Measurements from ENCODE around the gene FYB1.

- TF ChIP-seq TCF12 (IDR thresholded peaks at IDR 0.05; ENCODE audit: low read depth) (no peak), MAX (IDR thresholded peaks at IDR 0.05) (no peak), RAD21 (IDR thresholded peaks at IDR 0.05; ENCODE audit: low read depth) (no peak), REST (IDR thresholded peaks at IDR 0.05; ENCODE audit: low read depth) (no peak)
These were observed 11.9 kb downstream of the FYB1 start for GRCh38 chr5:39207345-39208045.

Measured in Ishikawa (cell line).